Erythroblast (primary cell): ENCODE measurements around the gene ALAS2.

ENCODE experiments used
- GATA1 ChIP-seq: IDR thresholded peaks from 2 replicates; pipeline ENCODE4 v1.6.1; 2011; ENCODE audit warnings: low read depth, mild to moderate bottlenecking, control low read depth, low read length, moderate library complexity
- POLR2A ChIP-seq: IDR thresholded peaks from 2 replicates; pipeline ENCODE4 v1.6.1; 2011; ENCODE audit warnings: mild to moderate bottlenecking, low read length

GRCh38 chrX:54991706-54992105 is 39.1 kb downstream of the ALAS2 start:
- no peak for TF ChIP-seq POLR2A
- TF ChIP-seq GATA1, result no peak
